Loucy (cell line): Measurements from ENCODE around the gene GATC.

Experiments
- CTCF ChIP-seq: fragments of 200-600 bp; sonication (generic); conservative IDR thresholded peaks from 2 replicates; pipeline ENCODE4 v1.5.1; 2014; ENCODE audit warnings: mild to moderate bottlenecking, antibody characterized with exemption, low read length
- EZH2phosphoT487 ChIP-seq: fragments of 200-600 bp; IDR thresholded peaks from 2 replicates; pipeline ENCODE4 v1.6.1; 2018; ENCODE audit warnings: antibody characterized with exemption, mild to moderate bottlenecking, moderate library complexity, borderline replicate concordance

GRCh38 chr12:120437735-120438494 lies 8.3 kb upstream of the GATC start, which contains the start of gene COX6A1:
- TF ChIP-seq CTCF = no peak; the same call in 1 of the 2 replicates
- TF ChIP-seq EZH2phosphoT487 = no peak
